Measurements from ENCODE around the gene IPCEF1.

DNA sequence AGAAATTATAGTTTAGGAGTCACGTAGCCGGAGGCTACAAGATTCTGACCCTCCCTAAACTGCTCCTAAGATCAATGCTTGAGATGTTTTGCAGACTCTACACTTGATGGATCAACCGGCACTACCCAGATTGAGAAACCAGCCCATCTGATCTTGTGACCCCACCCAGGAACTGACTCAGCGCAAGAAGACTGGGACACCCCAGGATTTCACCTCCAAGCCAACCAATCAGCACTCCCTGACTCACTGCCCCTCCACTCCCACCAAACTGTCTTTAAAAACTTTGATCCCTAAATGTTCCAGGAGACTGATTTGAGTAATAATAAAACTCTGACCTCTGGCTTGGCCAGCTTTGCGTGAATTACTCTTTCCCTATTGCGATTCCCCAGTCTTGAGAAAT, 217.8 kb downstream of the IPCEF1 start:
- TF ChIP-seq, protein P1, sequence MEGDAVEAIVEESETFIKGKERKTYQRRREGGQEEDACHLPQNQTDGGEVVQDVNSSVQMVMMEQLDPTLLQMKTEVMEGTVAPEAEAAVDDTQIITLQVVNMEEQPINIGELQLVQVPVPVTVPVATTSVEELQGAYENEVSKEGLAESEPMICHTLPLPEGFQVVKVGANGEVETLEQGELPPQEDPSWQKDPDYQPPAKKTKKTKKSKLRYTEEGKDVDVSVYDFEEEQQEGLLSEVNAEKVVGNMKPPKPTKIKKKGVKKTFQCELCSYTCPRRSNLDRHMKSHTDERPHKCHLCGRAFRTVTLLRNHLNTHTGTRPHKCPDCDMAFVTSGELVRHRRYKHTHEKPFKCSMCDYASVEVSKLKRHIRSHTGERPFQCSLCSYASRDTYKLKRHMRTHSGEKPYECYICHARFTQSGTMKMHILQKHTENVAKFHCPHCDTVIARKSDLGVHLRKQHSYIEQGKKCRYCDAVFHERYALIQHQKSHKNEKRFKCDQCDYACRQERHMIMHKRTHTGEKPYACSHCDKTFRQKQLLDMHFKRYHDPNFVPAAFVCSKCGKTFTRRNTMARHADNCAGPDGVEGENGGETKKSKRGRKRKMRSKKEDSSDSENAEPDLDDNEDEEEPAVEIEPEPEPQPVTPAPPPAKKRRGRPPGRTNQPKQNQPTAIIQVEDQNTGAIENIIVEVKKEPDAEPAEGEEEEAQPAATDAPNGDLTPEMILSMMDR (conservative IDR thresholded peaks at IDR 0.05) = no peak
- no peak for TF ChIP-seq ZFX (IDR thresholded peaks at IDR 0.05)
